Ectodermal cell (in vitro differentiated cells): ENCODE measurements around the gene EYS.

Source experiments
- H3K27ac ChIP-seq: 2 replicates; pipeline ENCODE4 v1.7.0; 2013; ENCODE audit warnings: mild to moderate bottlenecking, low read depth, low read length; ENCODE audit not compliant: insufficient read depth, poor library complexity, severe bottlenecking
- H3K27me3 ChIP-seq: 2 replicates; pipeline ENCODE4 v1.7.0; 2013; ENCODE audit warnings: mild to moderate bottlenecking, low read length; ENCODE audit not compliant: insufficient read depth, control insufficient read depth, poor library complexity, severe bottlenecking
- H3K36me3 ChIP-seq: one replicate; pipeline ENCODE4 v1.7.0; 2013; ENCODE audit warnings: low read length; ENCODE audit not compliant: control insufficient read depth, insufficient read depth
- H3K4me1 ChIP-seq: one replicate; pipeline ENCODE4 v1.7.0; 2013; ENCODE audit warnings: low read length; ENCODE audit not compliant: control insufficient read depth, insufficient read depth
- H3K4me3 ChIP-seq: 2 replicates; pipeline ENCODE4 v1.7.0; 2013; ENCODE audit warnings: low read depth, low read length, control low read depth; ENCODE audit not compliant: insufficient read depth
- H3K9me3 ChIP-seq: 2 replicates; pipeline ENCODE4 v1.7.0; 2013; ENCODE audit warnings: mild to moderate bottlenecking, low read length, moderate library complexity; ENCODE audit not compliant: control insufficient read depth
- WGBS, 2 experiments: methylation state at CpG; one replicate each; pipeline ENCODE4 v1.1.7; 2013; ENCODE audit warnings: missing lambda C conversion rate in 2 of 2; 5-methylcytosine and 5-hydroxymethylcytosine counted together

Gene EYS

DNA sequence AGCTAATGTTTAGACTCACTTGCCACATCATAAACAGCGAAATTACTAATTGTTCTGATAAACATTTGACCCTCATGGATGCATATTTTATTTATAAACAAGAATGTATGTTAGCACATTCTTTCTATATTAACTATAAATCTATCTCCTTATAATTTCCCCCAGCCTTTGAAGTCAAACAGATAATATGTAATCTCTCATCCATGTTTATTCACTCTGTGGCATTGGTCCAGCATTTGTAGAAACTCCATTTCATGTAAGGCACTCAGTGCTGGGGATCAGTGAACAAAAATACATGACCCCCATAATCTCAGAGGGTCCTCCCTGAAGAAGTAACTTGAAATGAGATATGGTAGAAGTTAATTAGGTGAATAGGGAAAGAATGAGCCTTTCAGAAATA, 856.9 kb downstream of the EYS start:
- H3K4me1 ChIP-seq: no peaks in the 10 kb centered on the region
- H3K27me3 ChIP-seq: no peaks in the 10 kb centered on the region
- no CpG with 5 or more reads among the region's 1 CpG for WGBS, 2 experiments
- no peak overlapping the region for H3K4me3 ChIP-seq
- no peaks in the 10 kb centered on the region for H3K9me3 ChIP-seq
- H3K36me3 ChIP-seq: no peaks in the 10 kb centered on the region
- no peak overlapping the region for H3K27ac ChIP-seq

DNA sequence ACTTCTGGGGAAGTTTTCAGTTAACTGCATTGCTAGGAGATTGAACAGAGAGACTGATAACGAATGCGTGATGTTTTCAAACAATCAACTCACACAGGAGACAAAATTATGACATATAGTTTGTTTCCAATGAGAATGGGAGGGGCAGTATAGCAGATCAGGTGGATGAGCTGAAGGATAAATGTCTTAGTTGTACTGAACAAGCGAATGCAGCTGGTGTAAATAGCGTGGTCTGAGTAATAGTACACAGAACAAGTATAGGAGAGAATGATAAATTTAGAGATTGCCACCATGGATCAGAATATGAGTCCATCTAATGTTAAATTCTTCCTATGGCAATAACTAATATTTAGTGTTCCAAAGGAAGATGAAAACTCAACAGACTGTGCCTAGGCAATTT, 858.6 kb downstream of the EYS start:
- Histone ChIP-seq H3K4me1 (no peaks in the 10 kb centered on the region), H3K4me3 (no peak overlapping the region), H3K36me3 (no peaks in the 10 kb centered on the region), H3K9me3 (no peaks in the 10 kb centered on the region), H3K27me3 (no peaks in the 10 kb centered on the region), H3K27ac (no peak overlapping the region)
- 91 to 95% methylated on average over 2 to 4 of the region's 4 CpGs for WGBS, 2 experiments

DNA sequence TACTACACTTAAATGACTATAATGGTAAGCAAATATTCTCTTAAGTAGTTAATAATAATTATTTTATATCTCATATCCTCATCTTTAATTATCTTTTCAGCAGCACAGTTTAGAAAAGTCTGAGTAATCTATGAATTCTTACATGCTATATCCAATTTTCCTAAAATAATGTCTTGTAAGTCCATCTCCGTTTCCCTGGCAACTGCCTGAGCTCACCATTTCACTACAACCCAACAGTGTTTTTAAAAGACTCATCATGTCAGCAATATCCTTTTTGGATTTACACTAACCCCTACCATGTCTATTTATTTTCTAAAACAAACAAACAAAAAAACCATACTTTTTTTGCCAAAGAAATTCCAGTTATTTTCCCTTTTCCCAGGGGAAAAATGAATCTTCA, 859.6 kb downstream of the EYS start:
- 88 to 97% methylated on average over 1 of the region's 1 CpG for WGBS, 2 experiments
- Histone ChIP-seq H3K27ac (no peak overlapping the region), H3K4me1 (no peaks in the 10 kb centered on the region), H3K27me3 (no peaks in the 10 kb centered on the region), H3K36me3 (no peaks in the 10 kb centered on the region), H3K9me3 (no peaks in the 10 kb centered on the region), H3K4me3 (no peak overlapping the region)

GRCh38 chr6:64838726-64839125, 868.3 kb downstream of the EYS start:
- no peaks in the 10 kb centered on the region for H3K9me3 ChIP-seq
- H3K27ac ChIP-seq: no peak overlapping the region
- H3K36me3 ChIP-seq: no peaks in the 10 kb centered on the region
- H3K4me1 ChIP-seq: no peaks in the 10 kb centered on the region
- no peaks in the 10 kb centered on the region for H3K27me3 ChIP-seq
- no peak overlapping the region for H3K4me3 ChIP-seq

DNA sequence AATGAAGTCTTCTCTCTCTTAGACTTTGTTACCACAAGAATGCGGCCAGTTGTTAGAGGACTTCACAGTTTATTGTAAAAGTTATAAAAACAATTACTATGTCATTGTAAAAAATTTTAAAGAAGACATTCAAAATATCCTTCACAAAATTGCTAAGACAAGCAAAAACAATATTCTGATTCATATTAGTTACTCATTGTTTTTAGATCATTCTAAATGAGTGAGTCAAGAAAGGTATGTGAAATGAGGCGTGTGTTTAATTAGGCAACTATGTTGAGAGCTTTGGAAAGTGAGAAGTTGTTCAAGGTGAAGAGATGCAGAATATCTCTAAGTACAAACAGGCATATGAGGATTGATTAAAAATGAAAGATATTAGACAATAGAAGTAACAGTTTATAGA, 875.3 kb downstream of the EYS start:
- no peaks in the 10 kb centered on the region for H3K36me3 ChIP-seq
- no peaks in the 10 kb centered on the region for H3K9me3 ChIP-seq
- H3K27me3 ChIP-seq: no peaks in the 10 kb centered on the region
- 91 to 93% methylated on average over 1 of the region's 2 CpGs for WGBS, 2 experiments
- H3K4me3 ChIP-seq: no peak overlapping the region
- no peak overlapping the region for H3K27ac ChIP-seq
- H3K4me1 ChIP-seq: no peaks in the 10 kb centered on the region

DNA sequence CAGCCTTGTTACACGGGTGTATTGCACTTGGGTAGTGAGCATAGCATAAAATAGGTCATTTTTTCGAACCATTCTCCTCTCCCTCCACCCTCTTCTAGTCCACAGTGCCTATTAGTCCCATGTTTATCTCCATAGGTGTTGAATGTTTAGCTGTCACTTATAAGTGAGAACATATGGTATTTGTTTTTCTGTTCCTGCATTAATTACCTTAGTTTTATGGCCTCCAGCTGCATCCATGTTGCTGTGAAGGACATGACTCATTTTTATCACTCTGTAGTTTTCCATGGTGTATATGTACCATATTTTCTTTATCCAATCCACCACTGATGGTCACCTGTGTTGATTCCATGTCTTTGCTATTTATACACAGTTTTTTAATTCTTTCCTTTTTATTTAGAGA, 889.5 kb downstream of the EYS start:
- Histone ChIP-seq H3K9me3 (no peaks in the 10 kb centered on the region), H3K27ac (no peak overlapping the region), H3K36me3 (no peaks in the 10 kb centered on the region), H3K27me3 (no peaks in the 10 kb centered on the region), H3K4me1 (no peaks in the 10 kb centered on the region), H3K4me3 (no peak overlapping the region)
- 78 to 90% methylated on average over 1 to 2 of the region's 2 CpGs for WGBS, 2 experiments

DNA sequence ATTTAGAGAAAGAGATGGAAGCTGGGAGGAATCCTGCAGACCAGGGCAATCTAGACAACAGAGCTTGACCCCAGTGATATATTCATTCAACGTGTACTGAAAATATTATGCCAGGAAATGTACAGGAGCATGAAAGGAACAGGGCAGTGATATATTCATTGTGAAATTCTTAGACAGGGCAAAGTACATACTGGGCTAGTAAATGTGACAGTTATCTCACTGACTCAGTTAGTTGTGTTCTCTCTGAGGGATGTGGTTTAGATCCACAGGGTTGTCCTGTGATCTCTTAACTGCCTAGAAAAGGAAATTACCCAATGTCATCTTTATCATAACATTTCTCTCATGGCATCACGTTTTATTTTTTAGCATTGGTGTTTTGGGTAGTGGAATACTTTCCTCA, 891.3 kb downstream of the EYS start:
- Histone ChIP-seq H3K4me1 (no peaks in the 10 kb centered on the region), H3K4me3 (no peak overlapping the region), H3K27ac (no peak overlapping the region), H3K36me3 (no peaks in the 10 kb centered on the region), H3K27me3 (no peaks in the 10 kb centered on the region), H3K9me3 (no peaks in the 10 kb centered on the region)
- 100% methylated on average over 1 of the region's 2 CpGs for WGBS, 2 experiments

DNA sequence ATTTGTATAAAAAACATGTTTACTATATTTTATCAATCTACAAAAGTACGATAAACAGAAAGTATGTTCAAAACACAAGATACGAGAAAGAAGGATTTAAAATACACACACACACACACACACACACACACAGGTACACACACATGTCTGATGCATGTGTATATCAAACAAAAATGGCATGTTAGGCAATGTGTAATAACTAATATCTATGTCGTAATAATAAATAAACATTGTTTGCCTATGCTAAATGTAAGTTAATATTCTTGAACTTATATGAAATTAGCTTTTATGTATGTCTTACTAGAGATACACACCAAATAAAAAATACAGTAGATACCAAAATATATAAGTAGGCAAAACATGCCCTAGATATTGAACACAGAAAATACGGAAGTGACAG, 894.9 kb downstream of the EYS start:
- WGBS, 2 experiments: 89% methylated on average over 2 of the region's 4 CpGs; no CpG with 5 or more reads in 1 of the 2 experiments
- no peak overlapping the region for H3K4me3 ChIP-seq
- H3K9me3 ChIP-seq: no peaks in the 10 kb centered on the region
- no peaks in the 10 kb centered on the region for H3K4me1 ChIP-seq
- H3K27ac ChIP-seq: no peak overlapping the region
- H3K36me3 ChIP-seq: no peaks in the 10 kb centered on the region
- H3K27me3 ChIP-seq: no peaks in the 10 kb centered on the region

GRCh38 chr6:64811119-64811518, 895.9 kb downstream of the EYS start:
- Histone ChIP-seq H3K4me1 (no peaks in the 10 kb centered on the region), H3K4me3 (no peak overlapping the region), H3K27me3 (no peaks in the 10 kb centered on the region), H3K36me3 (no peaks in the 10 kb centered on the region), H3K9me3 (no peaks in the 10 kb centered on the region), H3K27ac (no peak overlapping the region)
- WGBS, 2 experiments: 100% methylated on average over 1 of the region's 1 CpG

DNA sequence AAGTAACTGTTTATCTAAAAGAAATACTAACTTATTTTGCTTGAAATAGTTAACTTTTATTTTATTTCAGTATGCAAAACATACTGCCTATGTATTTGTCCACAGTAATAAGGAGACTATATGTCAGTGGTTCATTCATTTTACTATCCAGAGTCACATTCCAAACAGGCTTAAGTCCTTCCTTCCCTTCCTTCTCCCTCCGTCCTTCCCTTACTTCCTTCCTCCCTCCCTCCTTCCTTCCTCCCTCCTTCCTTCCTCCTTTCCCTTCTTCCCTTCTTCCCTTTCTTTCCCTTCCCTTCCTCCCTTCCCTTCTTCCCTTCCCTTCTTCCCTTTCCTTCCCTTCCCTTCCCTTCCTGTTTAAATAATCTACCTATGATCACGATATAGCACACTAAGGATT, 899.2 kb downstream of the EYS start:
- Histone ChIP-seq H3K9me3 (no peaks in the 10 kb centered on the region), H3K4me1 (no peaks in the 10 kb centered on the region), H3K27ac (no peak overlapping the region), H3K27me3 (no peaks in the 10 kb centered on the region), H3K36me3 (no peaks in the 10 kb centered on the region), H3K4me3 (no peak overlapping the region)
- WGBS, 2 experiments: 77 to 81% methylated on average over 1 to 2 of the region's 2 CpGs

DNA sequence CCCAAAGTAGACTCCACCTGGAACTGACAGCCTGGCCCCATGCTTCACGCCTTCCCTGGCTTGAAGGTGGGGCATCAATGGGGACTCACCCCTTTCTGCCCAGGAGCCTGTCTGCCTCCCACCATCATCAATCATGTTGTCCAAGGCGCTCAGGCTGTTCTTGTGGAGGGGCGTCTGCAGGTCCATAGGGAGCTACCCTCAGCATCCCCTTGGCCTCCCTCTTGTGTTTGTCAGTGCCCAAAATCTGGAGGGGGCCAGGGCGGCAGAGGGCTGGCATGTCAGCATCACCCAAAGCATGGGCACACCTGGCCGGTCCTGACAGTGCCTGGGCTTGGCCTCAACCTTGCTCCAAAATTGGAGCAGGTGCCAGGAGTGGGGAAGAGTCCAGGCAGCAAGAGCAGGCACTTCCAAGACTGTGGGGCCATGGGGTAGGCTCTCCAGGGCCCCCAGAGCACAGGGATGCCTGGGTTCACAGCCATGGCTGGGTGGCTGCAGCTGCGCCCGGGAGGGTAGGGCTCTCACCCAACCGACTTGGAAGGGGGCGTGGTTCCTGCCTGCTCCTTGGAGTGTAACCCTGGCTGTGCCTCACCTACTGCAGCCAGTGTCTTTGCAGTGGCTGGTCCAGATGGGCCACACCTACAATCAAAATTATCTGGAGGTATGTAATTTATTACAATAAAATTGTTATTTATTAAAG, 903.4 kb downstream of the EYS start:
- no peaks in the 10 kb centered on the region for H3K4me1 ChIP-seq
- no peaks in the 10 kb centered on the region for H3K27me3 ChIP-seq
- H3K4me3 ChIP-seq: no peak overlapping the region
- no peaks in the 10 kb centered on the region for H3K9me3 ChIP-seq
- 91 to 92% methylated on average over 9 of the region's 9 CpGs for WGBS, 2 experiments
- no peak overlapping the region for H3K27ac ChIP-seq
- H3K36me3 ChIP-seq: no peaks in the 10 kb centered on the region
